Mesendoderm (in vitro differentiated cells): ENCODE measurements around the gene OR4D10. TPM values are rescaled to one million over a fixed set of nuclear protein-coding genes. Genes with fewer than 3 reads are reported as not detected.

Source experiments
- DNase-seq: peaks from one replicate; pipeline ENCODE4 v3.0.0; 2013
- H2AK5ac ChIP-seq: 2 replicates; pipeline ENCODE4 v1.6.1; 2013; ENCODE audit warnings: low read length, inconsistent platforms
- H2BK120ac ChIP-seq: 2 replicates; pipeline ENCODE4 v1.6.1; 2013; ENCODE audit warnings: low read depth, mild to moderate bottlenecking, low read length, moderate library complexity, mixed read lengths
- H2BK15ac ChIP-seq: replicated peaks from 2 replicates; pipeline ENCODE4 v1.6.1; 2013; ENCODE audit warnings: low read depth, mild to moderate bottlenecking, moderate library complexity
- H2BK5ac ChIP-seq: 2 replicates; pipeline ENCODE4 v1.6.1; 2013; ENCODE audit warnings: low read length, inconsistent platforms
- H3K18ac ChIP-seq: 2 replicates; pipeline ENCODE4 v1.6.1; 2013; ENCODE audit warnings: mild to moderate bottlenecking, low read length, mixed read lengths
- H3K23ac ChIP-seq: one replicate; pipeline ENCODE4 v1.6.1; 2013; ENCODE audit warnings: low read length
- H3K27ac ChIP-seq: 2 replicates; pipeline ENCODE4 v1.5.1; 2013; ENCODE audit warnings: low read depth, mild to moderate bottlenecking, inconsistent platforms, low read length, moderate library complexity
- H3K27me3 ChIP-seq: 2 replicates; pipeline ENCODE4 v1.6.1; 2013; ENCODE audit warnings: low read length, control low read depth, mild to moderate bottlenecking, inconsistent platforms; ENCODE audit not compliant: insufficient read depth, poor library complexity
- H3K36me3 ChIP-seq: 2 replicates; pipeline ENCODE4 v1.6.1; 2013; ENCODE audit warnings: low read length, inconsistent platforms; ENCODE audit not compliant: control insufficient read depth, insufficient read depth
- H3K4ac ChIP-seq: one replicate; pipeline ENCODE4 v1.6.1; 2013; ENCODE audit warnings: low read depth, mild to moderate bottlenecking, low read length, moderate library complexity
- H3K4me1 ChIP-seq: 2 replicates; pipeline ENCODE4 v1.6.1; 2013; ENCODE audit warnings: low read depth, low read length, inconsistent platforms; ENCODE audit not compliant: control insufficient read depth
- H3K4me2 ChIP-seq: 2 replicates; pipeline ENCODE4 v1.6.1; 2013; ENCODE audit warnings: low read length
- H3K4me3 ChIP-seq: 2 replicates; pipeline ENCODE4 v1.5.1; 2013; ENCODE audit warnings: mild to moderate bottlenecking, low read length
- H3K56ac ChIP-seq: one replicate; pipeline ENCODE4 v1.6.1; 2013; ENCODE audit warnings: low read length
- H3K79me1 ChIP-seq: 2 replicates; pipeline ENCODE4 v1.6.1; 2013; ENCODE audit warnings: low read length, inconsistent platforms
- H3K79me2 ChIP-seq: 2 replicates; pipeline ENCODE4 v1.6.1; 2013; ENCODE audit warnings: mild to moderate bottlenecking, low read length; ENCODE audit not compliant: control insufficient read depth, insufficient read depth
- H3K9ac ChIP-seq: 2 replicates; pipeline ENCODE4 v1.6.1; 2013; ENCODE audit warnings: low read length, inconsistent platforms
- H4K5ac ChIP-seq: one replicate; pipeline ENCODE4 v1.6.1; 2013; ENCODE audit warnings: low read length
- H4K8ac ChIP-seq: one replicate; pipeline ENCODE4 v1.6.1; 2013; ENCODE audit warnings: low read depth, mild to moderate bottlenecking, control low read depth, low read length, moderate library complexity
- WGBS: extraction: QIAGEN DNeasy Blood & Tissue Kit; methylation state at CpG from one replicate; pipeline ENCODE4 v1.1.7; 2013; ENCODE audit warnings: low lambda C conversion rate, missing lambda C conversion rate; ENCODE audit not compliant: insufficient coverage; ENCODE audit errors: extremely low coverage; 5-methylcytosine and 5-hydroxymethylcytosine counted together
- polyA plus RNA-seq, 2 experiments: library from polyadenylated mRNA; stranded (reverse); fragments of 200-250 nt; gene quantifications; one replicate each; pipeline ENCODE4 v1.2.3, GENCODE V29; 2013

OR4D10 gene
- polyA plus RNA-seq (2013, experiment 1 of 2) = not detected
- not detected for polyA plus RNA-seq (2013, experiment 2 of 2)

GRCh38 chr11:59473015-59473414 is at the start of gene OR4D10:
Gene OR4D10, plus strand, starts transcription at chr11:59473315. Its CDS starts 4,115 bp downstream, at chr11:59477430.
- Histone ChIP-seq H3K4me2 (no peak within 1 kb of the TSS), H3K79me1 (no peaks in the 10 kb centered on the region), H2BK15ac (no peak within 1 kb of the TSS), H3K4ac (no peak within 1 kb of the TSS), H2BK120ac (no peak within 1 kb of the TSS), H3K56ac (no peak within 1 kb of the TSS), H3K9ac (no peak within 1 kb of the TSS), H2BK5ac (no peak within 1 kb of the TSS), H3K79me2 (no peaks in the 10 kb centered on the region), H2AK5ac (no peak within 1 kb of the TSS), H4K5ac (no peak within 1 kb of the TSS), H3K36me3 (no peaks in the 10 kb centered on the region), H3K27ac (no peak within 1 kb of the TSS), H3K4me3 (no peak within 1 kb of the TSS), H3K4me1 (no peaks in the 10 kb centered on the region), H3K23ac (no peak within 1 kb of the TSS), H3K18ac (no peak within 1 kb of the TSS), H4K8ac (no peak within 1 kb of the TSS), H3K27me3 (no peaks in the 10 kb centered on the region)
- DNase-seq = no peak

- no peak overlapping the region for H3K4ac ChIP-seq
- no CpG with 5 or more reads among the region's 2 CpGs for WGBS
- no peak for DNase-seq
- no peak overlapping the region for H3K27ac ChIP-seq
- H2AK5ac ChIP-seq = no peak overlapping the region
- no peak overlapping the region for H2BK15ac ChIP-seq
- no peak overlapping the region for H2BK5ac ChIP-seq
- no peaks in the 10 kb centered on the region for H3K27me3 ChIP-seq
- no peaks in the 10 kb centered on the region for H3K79me1 ChIP-seq
- H3K4me3 ChIP-seq = no peak overlapping the region
- H3K18ac ChIP-seq = no peak overlapping the region
- H3K4me1 ChIP-seq = peaks cover 4% of the 10 kb centered on the region
- H3K9ac ChIP-seq = no peak overlapping the region
- H3K56ac ChIP-seq = no peak overlapping the region
- H4K5ac ChIP-seq = no peak overlapping the region
- no peak overlapping the region for H3K23ac ChIP-seq
- no peak overlapping the region for H4K8ac ChIP-seq
- H2BK120ac ChIP-seq = no peak overlapping the region
- H3K36me3 ChIP-seq = no peaks in the 10 kb centered on the region
- H3K79me2 ChIP-seq = no peaks in the 10 kb centered on the region
- no peak overlapping the region for H3K4me2 ChIP-seq
Observed at GRCh38 chr11:59423835-59424234, 49.3 kb upstream of the OR4D10 start.

GRCh38 chr11:59425131-59425530 is 48.0 kb upstream of the OR4D10 start:
- peaks cover 4% of the 10 kb centered on the region for H3K4me1 ChIP-seq
- H4K8ac ChIP-seq = no peak overlapping the region
- H2AK5ac ChIP-seq = no peak overlapping the region
- no peak overlapping the region for H3K56ac ChIP-seq
- H2BK5ac ChIP-seq = no peak overlapping the region
- H3K9ac ChIP-seq = no peak overlapping the region
- no peak overlapping the region for H3K18ac ChIP-seq
- H3K4me3 ChIP-seq = no peak overlapping the region
- H3K4ac ChIP-seq = no peak overlapping the region
- WGBS = no CpG with 5 or more reads among the region's 4 CpGs
- no peak overlapping the region for H2BK15ac ChIP-seq
- H3K79me2 ChIP-seq = no peaks in the 10 kb centered on the region
- H3K27me3 ChIP-seq = no peaks in the 10 kb centered on the region
- no peaks in the 10 kb centered on the region for H3K79me1 ChIP-seq
- no peak overlapping the region for H3K23ac ChIP-seq
- H3K27ac ChIP-seq = no peak overlapping the region
- DNase-seq = no peak
- H3K36me3 ChIP-seq = no peaks in the 10 kb centered on the region
- no peak overlapping the region for H2BK120ac ChIP-seq
- no peak overlapping the region for H3K4me2 ChIP-seq
- no peak overlapping the region for H4K5ac ChIP-seq

GRCh38 chr11:59426361-59427067 is 46.6 kb upstream of the OR4D10 start, which contains the start of gene OR5A2:
Gene OR5A2, minus strand, starts transcription at chr11:59426413. Its CDS starts 3,460 bp downstream, at chr11:59422953.
- Histone ChIP-seq H3K4me1 (peaks cover 4% of the 10 kb centered on the region), H3K27me3 (no peaks in the 10 kb centered on the region), H4K5ac (no peak within 1 kb of the TSS), H3K79me2 (no peaks in the 10 kb centered on the region), H3K56ac (peak within 1 kb of the TSS; percentile 58), H3K18ac (peak within 1 kb of the TSS; percentile 1), H3K4me3 (no peak within 1 kb of the TSS), H3K9ac (no peak within 1 kb of the TSS), H3K79me1 (no peaks in the 10 kb centered on the region), H2AK5ac (no peak within 1 kb of the TSS), H2BK15ac (no peak within 1 kb of the TSS), H3K4ac (peak within 1 kb of the TSS; percentile 52), H3K36me3 (no peaks in the 10 kb centered on the region), H2BK5ac (peak within 1 kb of the TSS; percentile 2), H3K27ac (peak within 1 kb of the TSS; percentile 54), H3K4me2 (no peak within 1 kb of the TSS), H2BK120ac (peak within 1 kb of the TSS; percentile 45), H3K23ac (no peak within 1 kb of the TSS), H4K8ac (no peak within 1 kb of the TSS)
- DNase-seq = peak; percentile 92
- no CpG with 5 or more reads among the region's 5 CpGs for WGBS

GRCh38 chr11:59427068-59427382 is 46.1 kb upstream of the OR4D10 start:
- no peaks in the 10 kb centered on the region for H3K79me2 ChIP-seq
- H2BK120ac ChIP-seq = no peak overlapping the region
- H3K27ac ChIP-seq = no peak overlapping the region
- no peaks in the 10 kb centered on the region for H3K27me3 ChIP-seq
- no peak overlapping the region for H3K56ac ChIP-seq
- H3K4me2 ChIP-seq = no peak overlapping the region
- H3K4ac ChIP-seq = no peak overlapping the region
- H3K4me1 ChIP-seq = peaks cover 4% of the 10 kb centered on the region
- H2AK5ac ChIP-seq = no peak overlapping the region
- H2BK5ac ChIP-seq = no peak overlapping the region
- peak; percentile 46 for DNase-seq
- H3K18ac ChIP-seq = no peak overlapping the region
- H3K23ac ChIP-seq = no peak overlapping the region
- no peak overlapping the region for H4K5ac ChIP-seq
- H3K36me3 ChIP-seq = no peaks in the 10 kb centered on the region
- no peak overlapping the region for H4K8ac ChIP-seq
- no peaks in the 10 kb centered on the region for H3K79me1 ChIP-seq
- H3K9ac ChIP-seq = no peak overlapping the region
- H2BK15ac ChIP-seq = no peak overlapping the region
- H3K4me3 ChIP-seq = no peak overlapping the region

GRCh38 chr11:59429924-59430516 is 43.1 kb upstream of the OR4D10 start:
- DNase-seq = peak; percentile 77
- Histone ChIP-seq H4K5ac (no peak overlapping the region), H3K4me3 (no peak overlapping the region), H3K18ac (no peak overlapping the region), H4K8ac (no peak overlapping the region), H2BK15ac (no peak overlapping the region), H3K23ac (no peak overlapping the region), H3K27ac (no peak overlapping the region), H3K79me2 (no peaks in the 10 kb centered on the region), H2AK5ac (no peak overlapping the region), H3K4me2 (no peak overlapping the region), H3K36me3 (no peaks in the 10 kb centered on the region), H3K9ac (no peak overlapping the region), H3K4ac (no peak overlapping the region), H2BK120ac (no peak overlapping the region), H3K4me1 (peaks cover 4% of the 10 kb centered on the region), H2BK5ac (no peak overlapping the region), H3K79me1 (no peaks in the 10 kb centered on the region), H3K56ac (no peak overlapping the region), H3K27me3 (no peaks in the 10 kb centered on the region)
- WGBS = 100% methylated on average over 1 of the region's 4 CpGs
